HG03025 (cell line): ENCODE measurements around the gene UBTD2.
"Not testable (repeated sequence)": the region's sequence is repeated elsewhere in the genome, so short reads cannot be mapped to it uniquely, and the experiment has no call there.

Source experiments
- ATAC-seq: cut with Tn5 transposase; IDR thresholded peaks from one replicate; pipeline ENCODE4 v1.9.1; 2021; ENCODE audit warnings: mild to moderate bottlenecking, moderate library complexity; ENCODE audit not compliant: unreplicated experiment, low FRiP score

Gene UBTD2

GRCh38 chr5:172283020-172283861, at the start of gene UBTD2:
Gene UBTD2, minus strand, starts transcription at chr5:172283764. Its CDS starts 99 bp downstream, at chr5:172283665.
- peak; percentile 86 for ATAC-seq

DNA sequence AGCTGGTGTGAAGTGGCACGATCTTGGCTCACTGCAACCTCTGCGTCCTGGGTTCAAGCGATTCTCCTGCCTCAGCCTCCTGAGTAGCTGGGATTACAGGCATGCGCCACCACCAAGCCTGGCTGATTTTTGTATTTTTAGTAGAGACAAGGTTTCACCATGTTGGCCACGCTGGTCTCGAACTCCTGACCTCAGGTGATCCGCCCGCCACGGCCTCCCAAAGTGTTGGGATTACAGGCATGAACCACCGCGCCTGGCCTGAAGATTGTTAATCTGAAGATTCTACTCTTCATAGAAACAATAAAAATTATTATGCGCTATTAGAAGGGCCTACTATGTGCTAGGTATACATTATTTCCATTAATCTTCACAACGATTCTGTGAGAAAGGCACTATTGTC, 43.3 kb upstream of the UBTD2 start:
- ATAC-seq: not testable (repeated sequence)

DNA sequence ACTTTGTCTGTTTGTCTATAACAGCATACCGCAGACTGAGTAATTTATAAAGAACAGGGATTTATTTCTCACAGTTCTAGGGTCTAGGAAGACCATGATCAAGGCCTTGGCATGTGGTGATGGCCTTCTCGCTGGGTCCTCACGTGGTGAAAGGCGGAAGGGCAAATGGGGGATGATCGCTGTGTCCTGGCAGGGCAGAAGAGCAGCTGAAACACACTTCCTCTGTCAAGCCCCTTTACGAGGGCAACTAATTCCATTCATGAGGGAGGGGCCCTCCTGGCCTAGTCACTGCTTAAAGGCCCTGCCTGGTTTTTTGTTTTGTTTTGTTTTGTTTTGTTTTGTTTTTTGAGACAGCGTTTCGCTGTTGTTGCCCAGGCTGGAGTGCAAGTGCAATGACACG, 41.9 kb upstream of the UBTD2 start:
- no peak for ATAC-seq

GRCh38 chr5:172322028-172322965, 38.7 kb upstream of the UBTD2 start:
- ATAC-seq: no peak

- no peak for ATAC-seq
Observed at GRCh38 chr5:172321593-172321992, 38.0 kb upstream of the UBTD2 start.

- ATAC-seq: no peak
Observed at GRCh38 chr5:172319708-172320441, 36.3 kb upstream of the UBTD2 start.

GRCh38 chr5:172315587-172316493, 32.3 kb upstream of the UBTD2 start:
- peak; percentile 57 for ATAC-seq

GRCh38 chr5:172313915-172314314, 30.4 kb upstream of the UBTD2 start:
- ATAC-seq: no peak

- ATAC-seq: no peak
Observed at GRCh38 chr5:172312286-172312685, 28.7 kb upstream of the UBTD2 start.

- no peak for ATAC-seq
Observed at GRCh38 chr5:172311605-172312004, 28.0 kb upstream of the UBTD2 start.

DNA sequence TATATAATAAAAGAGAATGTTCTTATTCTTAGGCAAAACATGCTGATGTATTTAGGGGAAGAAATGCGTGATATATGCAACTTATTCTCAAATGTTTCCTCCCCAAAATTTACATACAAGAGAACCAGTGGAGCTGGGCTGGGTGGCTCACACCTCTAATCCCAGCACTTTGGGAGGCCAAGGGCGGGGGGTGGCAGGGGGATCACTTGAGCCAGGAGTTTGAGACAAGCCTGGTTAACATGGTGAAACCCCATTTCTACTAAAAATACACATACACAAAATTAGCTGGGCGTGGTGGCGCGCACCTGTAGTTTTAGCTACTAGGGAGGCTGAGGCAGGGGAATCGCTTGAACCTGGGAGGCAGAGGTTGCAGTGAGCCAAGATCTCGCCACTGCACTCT, 27.5 kb upstream of the UBTD2 start:
- ATAC-seq: no peak

- no peak for ATAC-seq
Observed at GRCh38 chr5:172305380-172305779, 21.8 kb upstream of the UBTD2 start.

- ATAC-seq: no peak
Observed at GRCh38 chr5:172303572-172304335, 20.2 kb upstream of the UBTD2 start.

DNA sequence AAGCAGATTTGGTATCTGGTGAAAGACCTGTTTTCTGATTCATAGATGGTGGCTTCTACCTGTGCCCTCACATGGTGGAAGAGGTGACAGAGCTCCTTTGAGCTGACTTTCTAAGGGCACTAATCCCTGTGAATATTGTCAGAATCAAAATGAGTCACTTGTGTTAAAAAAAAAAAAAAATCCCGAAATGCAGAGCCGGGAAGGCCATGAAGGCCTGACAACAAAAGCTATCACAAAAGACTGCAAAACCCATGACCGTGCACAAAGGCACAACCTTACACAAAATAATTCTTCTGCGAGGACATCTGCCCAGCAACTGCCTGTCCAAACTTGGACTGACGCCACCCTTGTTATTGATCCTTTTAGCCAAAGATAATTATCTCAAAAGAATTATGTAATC, 19.6 kb upstream of the UBTD2 start:
- no peak for ATAC-seq

- no peak for ATAC-seq
Observed at GRCh38 chr5:172302047-172302710, 18.6 kb upstream of the UBTD2 start.

GRCh38 chr5:172299916-172300439, 16.4 kb upstream of the UBTD2 start:
- ATAC-seq: no peak

DNA sequence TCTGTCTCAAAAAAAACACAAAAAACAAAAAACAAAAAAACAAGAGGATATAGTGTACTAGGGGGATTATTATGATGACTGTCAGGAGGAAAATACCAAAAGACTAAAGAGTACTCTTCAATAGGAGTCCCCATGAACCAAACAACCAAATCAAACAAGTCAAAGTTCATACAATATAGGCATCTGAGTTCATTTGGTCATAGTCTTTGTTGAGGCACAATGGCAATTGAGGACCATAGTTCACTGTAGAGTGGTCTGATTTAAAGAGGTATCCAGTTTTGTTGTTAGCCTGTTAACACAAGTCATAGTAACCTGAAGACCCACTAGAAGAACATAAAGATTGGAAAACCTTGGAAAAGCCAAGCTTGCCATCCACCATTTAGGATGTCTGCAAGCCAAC, 11.3 kb upstream of the UBTD2 start:
- no peak for ATAC-seq

- no peak for ATAC-seq
Observed at GRCh38 chr5:172293745-172294342, 10.3 kb upstream of the UBTD2 start.
